Gastrocnemius medialis (tissue), 4 donors: ENCODE measurements around the gene BORCS5. TPM values are rescaled to one million over a fixed set of nuclear protein-coding genes. Genes with fewer than 3 reads are reported as not detected.

Source experiments
- ATAC-seq, 2 donors: fragments of 150-250 bp; one replicate each; pipeline ENCODE4 v1.9.1; 2016
- DNase-seq, 2 donors: peaks; one replicate each; pipeline ENCODE4 v3.0.0-alpha.2; 2019
- H3K27ac ChIP-seq, 4 donors: fragments of 200-600 bp; sonication (generic); 1 replicate in 1 of 4; 2 replicates in 3 of 4; pipeline ENCODE4 v1.5.1; 2016 to 2018; ENCODE audit warnings: mild to moderate bottlenecking in 2 of 4, moderate library complexity in 1 of 4
- H3K27me3 ChIP-seq, 3 donors: fragments of 200-600 bp; sonication (generic) in 2 of 3; 1 replicate in 1 of 3; 2 replicates in 2 of 3; pipeline versions ENCODE4 v1.5.1 to v1.6.0; 2016 to 2019; ENCODE audit warnings: mild to moderate bottlenecking in 1 of 3, moderate library complexity in 1 of 3
- H3K36me3 ChIP-seq, 2 donors: fragments of 200-600 bp; sonication (generic) in 1 of 2; one replicate each; pipeline ENCODE4 v1.5.1; 2017 to 2018
- H3K4me1 ChIP-seq, 2 donors: fragments of 200-600 bp; sonication (generic) in 1 of 2; one replicate each; pipeline ENCODE4 v1.5.1; 2016 to 2017; ENCODE audit warnings: mild to moderate bottlenecking in 2 of 2
- H3K4me3 ChIP-seq, 4 donors: fragments of 200-600 bp; sonication (generic) in 3 of 4; 1 replicate in 1 of 4; 2 replicates in 3 of 4; pipeline ENCODE4 v1.5.1; 2016 to 2019; ENCODE audit warnings: mild to moderate bottlenecking in 2 of 4
- H3K9me3 ChIP-seq, 3 donors: fragments of 200-600 bp; sonication (generic) in 2 of 3; 1 replicate in 1 of 3; 2 replicates in 2 of 3; pipeline ENCODE4 v1.5.1; 2016 to 2019
- CTCF ChIP-seq, 5 experiments: fragments of 450-650 bp in 3 of 5; fragments of 200-600 bp in 2 of 5; sonication (generic) in 2 of 5; IDR thresholded peaks in 4 of 5; conservative IDR thresholded peaks in 1 of 5; 1 replicate in 4 of 5; 2 replicates in 1 of 5; pipeline ENCODE4 v1.5.1; 2016 to 2019; ENCODE audit warnings: antibody characterized with exemption in 5 of 5, mild to moderate bottlenecking in 3 of 5, moderate library complexity in 3 of 5
- POLR2A ChIP-seq, 2 donors: fragments of 450-650 bp; IDR thresholded peaks; one replicate each; pipeline ENCODE4 v1.6.1; 2017; ENCODE audit warnings: antibody characterized with exemption in 2 of 2, mild to moderate bottlenecking in 2 of 2, moderate library complexity in 2 of 2
- in situ Hi-C, 4 donors: fragments of 200-750 bp; cut with MboI; loops; one replicate each; pipeline versions ENCODE4 v1.15.0 to v1.8.0; 2017; ENCODE audit warnings: low sequenced_read_pairs in 4 of 4
- intact Hi-C: fragments of 100-400 bp; cut with DNase I; formaldehyde crosslinking; loops from one replicate; pipeline ENCODE4 v1.15.1; 2023; ENCODE audit warnings: low total_unique reads
- total RNA-seq, 4 donors: library from RNA; depleted of rRNA; stranded (reverse); fragments of >200 nt; gene quantifications; one replicate each; pipeline versions ENCODE4 v1.1.0 to v1.2.3, GENCODE V29; 2016

BORCS5 gene
- total RNA-seq, 4 donors from 2014 or later = 13.0 to 13.9 (median 13.4) TPM

DNA sequence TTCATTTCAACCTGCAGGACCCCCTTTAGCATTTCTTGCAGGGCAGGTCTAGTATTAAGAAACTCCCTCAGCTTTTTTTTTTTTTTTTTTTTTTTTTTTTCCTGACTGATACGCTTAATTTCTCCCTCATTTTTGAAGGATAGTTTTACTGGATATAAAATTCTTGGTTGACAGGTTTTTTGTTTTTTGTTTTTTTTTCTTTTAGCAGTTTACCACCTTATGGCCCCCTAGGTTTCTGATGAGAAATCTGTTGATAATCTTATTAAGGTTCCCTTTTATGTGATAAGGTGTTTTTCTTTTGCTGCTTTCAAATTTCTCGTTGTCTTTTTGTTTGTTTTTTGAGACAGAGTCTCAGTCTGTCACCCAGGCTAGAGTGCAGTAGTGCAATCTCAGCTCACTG, 66.5 kb downstream of the BORCS5 start:
- H3K9me3 ChIP-seq = no peaks in the 10 kb centered on the region

DNA sequence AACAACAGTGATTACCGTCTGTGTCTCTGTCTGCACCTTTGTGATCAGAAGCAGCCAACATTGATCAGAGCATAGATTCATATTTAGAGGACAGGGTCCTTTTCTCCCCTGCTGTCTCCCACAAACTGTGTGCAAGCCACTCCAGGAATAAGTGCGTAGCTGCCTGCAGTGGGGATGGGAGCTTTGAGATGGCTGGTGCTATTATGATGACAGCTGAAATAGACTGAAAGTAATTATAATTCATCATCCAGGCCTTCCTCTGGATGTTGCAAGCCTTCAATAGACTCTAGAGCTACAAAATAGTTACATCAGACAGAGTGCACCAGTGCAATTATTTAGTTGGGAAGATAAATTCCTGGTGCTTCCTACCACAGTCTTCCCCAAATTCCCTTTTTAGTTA, 68.1 kb downstream of the BORCS5 start:
- peaks cover 6 to 7% of the 10 kb centered on the region in 2 donors for H3K4me1 ChIP-seq
- no peak overlapping the region for H3K27ac ChIP-seq
- TF ChIP-seq CTCF (IDR thresholded peaks at IDR 0.05 in 4 of 5, conservative IDR thresholded peaks at IDR 0.05 in 1 of 5) = no peak
- TF ChIP-seq POLR2A (IDR thresholded peaks at IDR 0.05) = no peak
- ATAC-seq (no peak), DNase-seq (no peak)
- no peaks in the 10 kb centered on the region for H3K9me3 ChIP-seq
- intact Hi-C loops = no loop called here
- H3K36me3 ChIP-seq = no peaks in the 10 kb centered on the region
- no peaks in the 10 kb centered on the region for H3K27me3 ChIP-seq
- in situ Hi-C loops = no loop called here
- no peak overlapping the region for H3K4me3 ChIP-seq

More for the DNA sequence above, 66.5 kb downstream of the BORCS5 start:
- Histone ChIP-seq H3K4me3 (no peak overlapping the region), H3K4me1 (peaks cover 6 to 7% of the 10 kb centered on the region in 2 donors), H3K27me3 (no peaks in the 10 kb centered on the region), H3K36me3 (no peaks in the 10 kb centered on the region), H3K27ac (no peak overlapping the region)
- intact Hi-C loops = no loop called here
- DNase-seq = no peak
- TF ChIP-seq CTCF (IDR thresholded peaks at IDR 0.05 in 4 of 5, conservative IDR thresholded peaks at IDR 0.05 in 1 of 5) (no peak), POLR2A (IDR thresholded peaks at IDR 0.05) (no peak)
- no peak for ATAC-seq
- in situ Hi-C loops = no loop called here

DNA sequence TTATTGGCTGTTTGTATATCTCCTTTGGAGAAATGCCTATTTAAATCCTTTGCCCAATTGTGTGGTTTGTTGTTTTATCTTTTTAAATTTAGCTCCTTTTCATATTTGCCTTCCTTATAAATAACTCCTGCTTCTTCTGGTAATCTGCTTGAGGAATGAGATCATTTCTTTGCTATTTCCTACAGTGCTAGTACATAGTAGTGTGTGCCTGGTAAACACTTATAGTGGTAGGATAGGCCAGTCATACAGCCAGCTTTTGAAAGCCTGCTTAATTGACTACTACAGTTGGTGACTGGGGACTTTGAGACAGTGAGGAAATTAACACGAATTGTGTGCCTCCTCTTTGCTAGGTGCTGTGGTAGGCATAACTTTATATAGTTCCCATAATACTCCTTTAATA, 68.7 kb downstream of the BORCS5 start:
- no peak overlapping the region for H3K27ac ChIP-seq
- no peak for ATAC-seq
- TF ChIP-seq CTCF (IDR thresholded peaks at IDR 0.05 in 4 of 5, conservative IDR thresholded peaks at IDR 0.05 in 1 of 5) (no peak), POLR2A (IDR thresholded peaks at IDR 0.05) (no peak)
- H3K4me3 ChIP-seq = no peak overlapping the region
- no peaks in the 10 kb centered on the region for H3K9me3 ChIP-seq
- H3K4me1 ChIP-seq = peaks cover 6 to 7% of the 10 kb centered on the region in 2 donors
- intact Hi-C loops = no loop called here
- H3K36me3 ChIP-seq = no peaks in the 10 kb centered on the region
- no peaks in the 10 kb centered on the region for H3K27me3 ChIP-seq
- no peak for DNase-seq
- in situ Hi-C loops = no loop called here

DNA sequence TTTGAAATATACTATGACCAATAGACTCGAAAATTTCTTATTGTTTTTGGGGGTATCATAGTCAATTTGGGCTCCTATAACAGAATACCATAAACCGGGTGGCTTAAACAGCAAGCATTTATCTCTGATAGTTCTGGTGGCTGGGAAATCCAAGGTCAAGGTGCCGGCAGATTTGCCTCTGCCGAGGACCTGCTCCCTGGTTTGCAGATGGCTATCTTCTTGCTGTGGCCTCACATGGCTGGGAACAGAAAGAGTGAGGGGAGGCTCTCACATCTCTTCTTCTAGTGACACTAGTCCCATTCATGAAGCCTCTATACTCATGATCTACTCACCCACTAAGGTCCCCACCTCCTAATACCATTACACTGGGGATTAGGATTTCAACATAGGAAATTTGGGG, 70.7 kb downstream of the BORCS5 start:
- Histone ChIP-seq H3K36me3 (no peaks in the 10 kb centered on the region), H3K9me3 (no peaks in the 10 kb centered on the region), H3K4me3 (no peak overlapping the region), H3K4me1 (peaks cover 6 to 7% of the 10 kb centered on the region in 2 donors), H3K27me3 (no peaks in the 10 kb centered on the region), H3K27ac (no peak overlapping the region)
- in situ Hi-C loops (no loop called here), intact Hi-C loops (no loop called here)
- DNase-seq = no peak
- ATAC-seq = no peak
- no peak for TF ChIP-seq CTCF (IDR thresholded peaks at IDR 0.05 in 4 of 5, conservative IDR thresholded peaks at IDR 0.05 in 1 of 5)

DNA sequence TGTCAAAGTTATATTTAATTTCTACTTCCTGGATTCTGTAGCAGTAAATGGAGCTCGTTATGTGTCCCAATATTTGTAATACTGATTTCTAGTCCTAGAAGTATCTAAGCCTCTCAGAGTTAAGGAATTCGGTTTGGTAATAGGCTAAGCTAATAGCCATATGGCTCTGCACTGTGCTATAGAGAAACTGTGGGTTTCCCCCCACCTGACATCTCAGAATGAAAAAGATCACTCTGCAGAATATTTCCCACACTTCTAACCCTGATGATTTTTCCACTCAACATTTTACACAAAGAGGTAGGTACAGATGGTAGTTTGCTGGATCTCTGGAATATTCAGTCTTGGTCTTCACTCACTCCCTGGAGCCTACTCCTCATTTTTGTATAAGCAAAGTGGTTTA, 71.2 kb downstream of the BORCS5 start:
- H3K27me3 ChIP-seq = no peaks in the 10 kb centered on the region
- H3K4me3 ChIP-seq = no peak overlapping the region
- H3K27ac ChIP-seq = no peak overlapping the region
- in situ Hi-C loops = no loop called here
- no peaks in the 10 kb centered on the region for H3K9me3 ChIP-seq
- no peak for ATAC-seq
- no peaks in the 10 kb centered on the region for H3K36me3 ChIP-seq
- peaks cover 6 to 7% of the 10 kb centered on the region in 2 donors for H3K4me1 ChIP-seq
- no peak for TF ChIP-seq CTCF (IDR thresholded peaks at IDR 0.05 in 4 of 5, conservative IDR thresholded peaks at IDR 0.05 in 1 of 5)
- TF ChIP-seq POLR2A (IDR thresholded peaks at IDR 0.05) = no peak
- DNase-seq = no peak
- intact Hi-C loops = no loop called here
